Spinal cord (tissue), 10 donors: ENCODE data around the gene DPH6. TPM values are rescaled to one million over a fixed set of nuclear protein-coding genes. Genes with fewer than 3 reads are reported as not detected.

Experiments
- DNase-seq, 6 donors: peaks; one replicate each; pipeline versions ENCODE4 v3.0.0 to v3.0.0-alpha.2; 2013 to 2015; ENCODE audit warnings: low spot score in 6 of 6, low read depth in 4 of 6
- H3K27ac ChIP-seq: one replicate; pipeline ENCODE4 v1.5.1; 2013; ENCODE audit warnings: low read depth, low read length, control low read depth
- H3K27me3 ChIP-seq: one replicate; pipeline ENCODE4 v1.6.1; 2013; ENCODE audit warnings: low read length; ENCODE audit not compliant: control insufficient read depth, insufficient read depth
- H3K36me3 ChIP-seq: one replicate; pipeline ENCODE4 v1.6.1; 2013; ENCODE audit warnings: low read length; ENCODE audit not compliant: control insufficient read depth, insufficient read depth
- H3K4me1 ChIP-seq: one replicate; pipeline ENCODE4 v1.6.1; 2013; ENCODE audit warnings: low read length; ENCODE audit not compliant: control insufficient read depth, insufficient read depth
- H3K4me3 ChIP-seq: one replicate; pipeline ENCODE4 v1.5.1; 2013; ENCODE audit warnings: low read depth, low read length, control low read depth
- H3K9me3 ChIP-seq: one replicate; pipeline ENCODE4 v1.6.1; 2013; ENCODE audit warnings: low read length; ENCODE audit not compliant: control insufficient read depth, insufficient read depth
- WGBS: methylation state at CpG from one replicate; pipeline ENCODE4 v1.1.5; 2013; ENCODE audit warnings: missing lambda C conversion rate; ENCODE audit not compliant: insufficient coverage; 5-methylcytosine and 5-hydroxymethylcytosine counted together
- polyA plus RNA-seq, 2 donors: library from polyadenylated mRNA; unstranded; fragments of 120-200 nt; gene quantifications; one replicate each; pipeline ENCODE4 v1.2.1, GENCODE V29; 2013; ENCODE audit not compliant: insufficient read length in 2 of 2
- total RNA-seq, 2 donors: library from RNA; depleted of rRNA in 1 of 2; stranded (reverse); fragments of 120-200 nt in 1 of 2; fragments of >200 nt in 1 of 2; gene quantifications; one replicate each; pipeline versions ENCODE4 v1.2.3 to v1.2.4, GENCODE V29; 2013 to 2014
- donor health status: healthy.

Gene DPH6
- total and polyA plus RNA-seq, 4 donors, result 12.4 to 26.4 (median 17.6) TPM

GRCh38 chr15:35561308-35561707 is 15.3 kb upstream of the DPH6 start:
- Histone ChIP-seq H3K4me1 (no peaks in the 10 kb centered on the region), H3K27me3 (no peaks in the 10 kb centered on the region), H3K36me3 (no peaks in the 10 kb centered on the region), H3K4me3 (no peak overlapping the region), H3K9me3 (no peaks in the 10 kb centered on the region), H3K27ac (no peak overlapping the region)
- no peak for DNase-seq
- no CpG with 5 or more reads among the region's 1 CpG for WGBS

GRCh38 chr15:35560870-35561269 is 14.9 kb upstream of the DPH6 start:
- Histone ChIP-seq H3K27me3 (no peaks in the 10 kb centered on the region), H3K9me3 (no peaks in the 10 kb centered on the region), H3K36me3 (no peaks in the 10 kb centered on the region), H3K27ac (no peak overlapping the region), H3K4me3 (no peak overlapping the region), H3K4me1 (no peaks in the 10 kb centered on the region)
- WGBS, result 40% methylated on average over 1 of the region's 2 CpGs
- no peak for DNase-seq

GRCh38 chr15:35560258-35560657 is 14.3 kb upstream of the DPH6 start:
- no peak overlapping the region for H3K27ac ChIP-seq
- no CpG with 5 or more reads among the region's 1 CpG for WGBS
- no peak for DNase-seq

GRCh38 chr15:35559683-35560082 is 13.7 kb upstream of the DPH6 start:
- H3K27ac ChIP-seq, result no peak overlapping the region
- no peak for DNase-seq
- no CpG with 5 or more reads among the region's 2 CpGs for WGBS

More at GRCh38 chr15:35560258-35560657, 14.3 kb upstream of the DPH6 start:
- H3K36me3 ChIP-seq, result no peaks in the 10 kb centered on the region
- H3K27me3 ChIP-seq, result no peaks in the 10 kb centered on the region
- no peaks in the 10 kb centered on the region for H3K4me1 ChIP-seq
- H3K9me3 ChIP-seq, result no peaks in the 10 kb centered on the region
- H3K4me3 ChIP-seq, result no peak overlapping the region

GRCh38 chr15:35557544-35557943 is 11.6 kb upstream of the DPH6 start:
- no peaks in the 10 kb centered on the region for H3K9me3 ChIP-seq
- no peaks in the 10 kb centered on the region for H3K36me3 ChIP-seq
- H3K27me3 ChIP-seq, result no peaks in the 10 kb centered on the region
- WGBS, result 96% methylated on average over 4 of the region's 4 CpGs
- H3K27ac ChIP-seq, result no peak overlapping the region
- H3K4me1 ChIP-seq, result no peaks in the 10 kb centered on the region
- DNase-seq, result no peak
- no peak overlapping the region for H3K4me3 ChIP-seq

More at GRCh38 chr15:35559683-35560082, 13.7 kb upstream of the DPH6 start:
- H3K27me3 ChIP-seq, result no peaks in the 10 kb centered on the region
- no peaks in the 10 kb centered on the region for H3K9me3 ChIP-seq
- no peaks in the 10 kb centered on the region for H3K4me1 ChIP-seq
- no peaks in the 10 kb centered on the region for H3K36me3 ChIP-seq
- no peak overlapping the region for H3K4me3 ChIP-seq

- no peaks in the 10 kb centered on the region for H3K36me3 ChIP-seq
- no peaks in the 10 kb centered on the region for H3K9me3 ChIP-seq
- no peak for DNase-seq
- no peaks in the 10 kb centered on the region for H3K4me1 ChIP-seq
- H3K27ac ChIP-seq, result no peak overlapping the region
- no CpG with 5 or more reads among the region's 4 CpGs for WGBS
- H3K27me3 ChIP-seq, result no peaks in the 10 kb centered on the region
- H3K4me3 ChIP-seq, result no peak overlapping the region
Observed at GRCh38 chr15:35557012-35557411, 11.0 kb upstream of the DPH6 start.

GRCh38 chr15:35555244-35555643 is 9.3 kb upstream of the DPH6 start:
- no CpG with 5 or more reads among the region's 1 CpG for WGBS
- H3K36me3 ChIP-seq, result no peaks in the 10 kb centered on the region
- no peak overlapping the region for H3K4me3 ChIP-seq
- DNase-seq, result no peak
- H3K4me1 ChIP-seq, result no peaks in the 10 kb centered on the region
- H3K27ac ChIP-seq, result no peak overlapping the region
- no peaks in the 10 kb centered on the region for H3K27me3 ChIP-seq
- H3K9me3 ChIP-seq, result no peaks in the 10 kb centered on the region

- H3K4me3 ChIP-seq, result no peak overlapping the region
- H3K27ac ChIP-seq, result no peak overlapping the region
- no peaks in the 10 kb centered on the region for H3K36me3 ChIP-seq
- WGBS, result 90% methylated on average over 3 of the region's 5 CpGs
- no peaks in the 10 kb centered on the region for H3K9me3 ChIP-seq
- H3K4me1 ChIP-seq, result peaks cover 8% of the 10 kb centered on the region
- H3K27me3 ChIP-seq, result no peaks in the 10 kb centered on the region
- DNase-seq, result peak in 1 of 6 donors; percentile 17
Observed at GRCh38 chr15:35550957-35551356, 5.0 kb upstream of the DPH6 start.

GRCh38 chr15:35549567-35549966 is 3.6 kb upstream of the DPH6 start:
- Histone ChIP-seq H3K4me1 (peaks cover 8% of the 10 kb centered on the region), H3K27ac (no peak overlapping the region), H3K9me3 (no peaks in the 10 kb centered on the region), H3K4me3 (no peak overlapping the region), H3K27me3 (no peaks in the 10 kb centered on the region), H3K36me3 (no peaks in the 10 kb centered on the region)
- DNase-seq, result no peak
- WGBS, result 76% methylated on average over 3 of the region's 4 CpGs

- peaks cover 8% of the 10 kb centered on the region for H3K4me1 ChIP-seq
- no peak overlapping the region for H3K27ac ChIP-seq
- WGBS, result 36% methylated on average over 2 of the region's 2 CpGs
- H3K4me3 ChIP-seq, result no peak overlapping the region
- H3K36me3 ChIP-seq, result no peaks in the 10 kb centered on the region
- H3K27me3 ChIP-seq, result no peaks in the 10 kb centered on the region
- no peak for DNase-seq
- no peaks in the 10 kb centered on the region for H3K9me3 ChIP-seq
Observed at GRCh38 chr15:35548435-35548834, 2.5 kb upstream of the DPH6 start.
